Mesendoderm (in vitro differentiated cells): Measurements from ENCODE around the gene MAP3K9.

Experiments used
- DNase-seq: peaks from one replicate; pipeline ENCODE4 v3.0.0; 2013
- H2AK5ac ChIP-seq: 2 replicates; pipeline ENCODE4 v1.6.1; 2013; ENCODE audit warnings: low read length, inconsistent platforms
- H2BK120ac ChIP-seq: 2 replicates; pipeline ENCODE4 v1.6.1; 2013; ENCODE audit warnings: low read depth, mild to moderate bottlenecking, low read length, moderate library complexity, mixed read lengths
- H2BK15ac ChIP-seq: replicated peaks from 2 replicates; pipeline ENCODE4 v1.6.1; 2013; ENCODE audit warnings: low read depth, mild to moderate bottlenecking, moderate library complexity
- H2BK5ac ChIP-seq: 2 replicates; pipeline ENCODE4 v1.6.1; 2013; ENCODE audit warnings: low read length, inconsistent platforms
- H3K18ac ChIP-seq: 2 replicates; pipeline ENCODE4 v1.6.1; 2013; ENCODE audit warnings: mild to moderate bottlenecking, low read length, mixed read lengths
- H3K23ac ChIP-seq: one replicate; pipeline ENCODE4 v1.6.1; 2013; ENCODE audit warnings: low read length
- H3K27ac ChIP-seq: 2 replicates; pipeline ENCODE4 v1.5.1; 2013; ENCODE audit warnings: low read depth, mild to moderate bottlenecking, inconsistent platforms, low read length, moderate library complexity
- H3K27me3 ChIP-seq: 2 replicates; pipeline ENCODE4 v1.6.1; 2013; ENCODE audit warnings: low read length, control low read depth, mild to moderate bottlenecking, inconsistent platforms; ENCODE audit not compliant: insufficient read depth, poor library complexity
- H3K36me3 ChIP-seq: 2 replicates; pipeline ENCODE4 v1.6.1; 2013; ENCODE audit warnings: low read length, inconsistent platforms; ENCODE audit not compliant: control insufficient read depth, insufficient read depth
- H3K4ac ChIP-seq: one replicate; pipeline ENCODE4 v1.6.1; 2013; ENCODE audit warnings: low read depth, mild to moderate bottlenecking, low read length, moderate library complexity
- H3K4me1 ChIP-seq: 2 replicates; pipeline ENCODE4 v1.6.1; 2013; ENCODE audit warnings: low read depth, low read length, inconsistent platforms; ENCODE audit not compliant: control insufficient read depth
- H3K4me2 ChIP-seq: 2 replicates; pipeline ENCODE4 v1.6.1; 2013; ENCODE audit warnings: low read length
- H3K4me3 ChIP-seq: 2 replicates; pipeline ENCODE4 v1.5.1; 2013; ENCODE audit warnings: mild to moderate bottlenecking, low read length
- H3K56ac ChIP-seq: one replicate; pipeline ENCODE4 v1.6.1; 2013; ENCODE audit warnings: low read length
- H3K79me1 ChIP-seq: 2 replicates; pipeline ENCODE4 v1.6.1; 2013; ENCODE audit warnings: low read length, inconsistent platforms
- H3K79me2 ChIP-seq: 2 replicates; pipeline ENCODE4 v1.6.1; 2013; ENCODE audit warnings: mild to moderate bottlenecking, low read length; ENCODE audit not compliant: control insufficient read depth, insufficient read depth
- H3K9ac ChIP-seq: 2 replicates; pipeline ENCODE4 v1.6.1; 2013; ENCODE audit warnings: low read length, inconsistent platforms
- H4K5ac ChIP-seq: one replicate; pipeline ENCODE4 v1.6.1; 2013; ENCODE audit warnings: low read length
- H4K8ac ChIP-seq: one replicate; pipeline ENCODE4 v1.6.1; 2013; ENCODE audit warnings: low read depth, mild to moderate bottlenecking, control low read depth, low read length, moderate library complexity
- WGBS: extraction: QIAGEN DNeasy Blood & Tissue Kit; methylation state at CpG from one replicate; pipeline ENCODE4 v1.1.7; 2013; ENCODE audit warnings: low lambda C conversion rate, missing lambda C conversion rate; ENCODE audit not compliant: insufficient coverage; ENCODE audit errors: extremely low coverage; 5-methylcytosine and 5-hydroxymethylcytosine counted together

The MAP3K9 gene

DNA sequence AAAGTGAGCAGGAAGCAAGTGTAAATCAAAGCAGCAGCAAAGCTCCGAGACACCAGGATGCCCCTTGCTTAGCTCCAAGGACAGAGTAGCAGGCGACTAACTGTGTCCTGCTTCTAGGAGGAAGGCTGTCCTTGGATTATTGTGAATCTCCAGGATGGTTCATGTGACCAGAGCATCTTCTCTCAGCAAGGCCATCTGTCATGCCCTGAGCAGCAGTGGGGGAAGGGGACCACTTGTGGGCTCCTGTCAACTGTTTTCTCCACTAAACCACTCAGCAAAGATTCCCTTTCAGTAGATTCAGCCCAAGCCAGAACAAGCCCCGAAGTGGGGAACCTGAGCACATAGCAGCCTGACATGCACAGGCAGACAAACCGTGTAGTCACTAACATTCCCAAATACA lies 19.4 kb downstream of the MAP3K9 start:
- no peak overlapping the region for H3K18ac ChIP-seq
- H3K79me2 ChIP-seq = peaks cover 3% of the 10 kb centered on the region
- no peak overlapping the region for H4K8ac ChIP-seq
- peaks cover 1% of the 10 kb centered on the region for H3K36me3 ChIP-seq
- H2BK120ac ChIP-seq = no peak overlapping the region
- no peak overlapping the region for H3K4me2 ChIP-seq
- H3K4ac ChIP-seq = no peak overlapping the region
- H3K79me1 ChIP-seq = peaks cover 30% of the 10 kb centered on the region
- no peaks in the 10 kb centered on the region for H3K27me3 ChIP-seq
- no peak overlapping the region for H2BK5ac ChIP-seq
- no CpG with 5 or more reads among the region's 4 CpGs for WGBS
- H3K23ac ChIP-seq = no peak overlapping the region
- H3K27ac ChIP-seq = no peak overlapping the region
- H3K9ac ChIP-seq = no peak overlapping the region
- H2BK15ac ChIP-seq = no peak overlapping the region
- no peak for DNase-seq
- no peak overlapping the region for H3K4me3 ChIP-seq
- H3K56ac ChIP-seq = no peak overlapping the region
- H2AK5ac ChIP-seq = no peak overlapping the region
- no peak overlapping the region for H4K5ac ChIP-seq
- no peaks in the 10 kb centered on the region for H3K4me1 ChIP-seq

DNA sequence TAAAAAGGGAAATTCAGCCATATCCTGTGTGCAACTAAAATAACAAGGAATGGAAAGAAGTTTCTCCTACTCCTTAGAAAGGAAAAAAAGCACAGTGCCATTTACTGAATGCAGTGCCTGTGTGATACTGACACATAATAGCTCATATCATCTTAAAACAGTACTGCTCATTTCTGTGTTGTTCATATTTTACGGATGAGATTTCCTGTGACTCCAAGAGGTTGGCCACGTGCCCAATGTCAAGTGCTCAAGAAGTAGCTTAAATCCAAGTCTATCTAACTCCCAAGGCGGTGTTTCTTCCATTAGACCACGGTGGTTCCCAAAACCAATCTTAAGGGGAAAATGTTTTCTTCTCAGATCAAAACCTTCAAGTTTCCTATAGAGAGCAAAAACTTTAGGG lies 20.0 kb downstream of the MAP3K9 start:
- Histone ChIP-seq H4K8ac (no peak overlapping the region), H3K27me3 (no peaks in the 10 kb centered on the region), H2BK5ac (no peak overlapping the region), H3K27ac (no peak overlapping the region), H3K79me2 (peaks cover 3% of the 10 kb centered on the region), H3K79me1 (peaks cover 32% of the 10 kb centered on the region), H2BK15ac (no peak overlapping the region), H3K4me2 (no peak overlapping the region), H3K56ac (no peak overlapping the region), H3K36me3 (peaks cover 1% of the 10 kb centered on the region), H3K18ac (no peak overlapping the region), H4K5ac (no peak overlapping the region), H3K4ac (no peak overlapping the region), H2AK5ac (no peak overlapping the region), H3K23ac (no peak overlapping the region), H3K4me3 (no peak overlapping the region), H3K4me1 (no peaks in the 10 kb centered on the region), H2BK120ac (no peak overlapping the region), H3K9ac (no peak overlapping the region)
- DNase-seq = no peak
- no CpG with 5 or more reads among the region's 4 CpGs for WGBS

DNA sequence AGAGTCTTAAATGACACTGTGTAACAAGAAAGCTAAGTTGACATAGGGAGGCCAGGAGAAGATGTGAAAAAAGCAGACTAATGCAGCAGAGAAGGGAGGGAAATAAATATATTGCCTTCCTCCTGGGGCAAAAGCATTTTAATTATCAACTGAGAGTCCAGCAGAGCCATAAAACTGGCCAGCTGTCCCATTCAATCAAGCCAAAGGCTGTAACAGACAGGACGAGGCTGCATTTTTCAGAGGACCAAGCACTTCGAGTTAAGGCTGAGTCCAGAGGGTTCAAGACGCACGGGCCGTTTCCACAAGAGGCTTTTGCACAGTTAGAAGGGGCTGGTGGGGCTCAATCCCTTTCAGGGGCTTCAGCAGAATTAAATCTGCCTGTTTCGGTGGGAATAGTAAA lies 20.4 kb downstream of the MAP3K9 start:
- no peak for DNase-seq
- no peak overlapping the region for H3K4ac ChIP-seq
- H3K9ac ChIP-seq = no peak overlapping the region
- no peak overlapping the region for H3K27ac ChIP-seq
- no peak overlapping the region for H3K4me2 ChIP-seq
- peaks cover 1% of the 10 kb centered on the region for H3K36me3 ChIP-seq
- no peak overlapping the region for H4K5ac ChIP-seq
- H3K23ac ChIP-seq = no peak overlapping the region
- peaks cover 30% of the 10 kb centered on the region for H3K79me1 ChIP-seq
- no peak overlapping the region for H3K4me3 ChIP-seq
- no peak overlapping the region for H2BK120ac ChIP-seq
- H3K18ac ChIP-seq = no peak overlapping the region
- no peak overlapping the region for H4K8ac ChIP-seq
- no peak overlapping the region for H2AK5ac ChIP-seq
- H2BK15ac ChIP-seq = no peak overlapping the region
- WGBS = no CpG with 5 or more reads among the region's 6 CpGs
- no peak overlapping the region for H3K56ac ChIP-seq
- no peak overlapping the region for H2BK5ac ChIP-seq
- no peaks in the 10 kb centered on the region for H3K27me3 ChIP-seq
- no peaks in the 10 kb centered on the region for H3K4me1 ChIP-seq
- H3K79me2 ChIP-seq = peaks cover 3% of the 10 kb centered on the region

DNA sequence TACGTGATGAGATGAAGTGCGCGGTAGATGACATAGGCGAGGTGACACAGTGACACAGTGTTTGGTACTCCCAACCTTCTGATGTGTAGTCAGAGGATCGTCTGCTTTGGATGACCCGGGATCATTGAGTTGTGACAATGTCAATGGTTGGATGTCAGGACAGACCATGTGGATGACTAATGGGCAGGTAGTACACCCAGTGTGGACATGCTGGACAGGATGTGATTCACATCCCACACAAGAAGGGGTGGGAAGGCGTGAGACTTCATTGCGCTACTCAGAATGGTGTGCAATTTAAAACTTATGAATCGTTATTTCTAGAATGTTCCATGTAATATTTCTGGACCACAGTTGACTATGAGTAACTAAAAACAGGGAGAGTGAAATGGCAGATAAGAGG lies 23.8 kb downstream of the MAP3K9 start:
- no peak overlapping the region for H3K18ac ChIP-seq
- no peak overlapping the region for H3K23ac ChIP-seq
- H3K9ac ChIP-seq = no peak overlapping the region
- H4K8ac ChIP-seq = no peak overlapping the region
- H3K36me3 ChIP-seq = peaks cover 3% of the 10 kb centered on the region
- H3K79me1 ChIP-seq = peaks cover 26% of the 10 kb centered on the region
- no peak overlapping the region for H4K5ac ChIP-seq
- no peaks in the 10 kb centered on the region for H3K4me1 ChIP-seq
- H3K27ac ChIP-seq = no peak overlapping the region
- H2BK5ac ChIP-seq = no peak overlapping the region
- no peak overlapping the region for H2AK5ac ChIP-seq
- DNase-seq = no peak
- 100% methylated on average over 4 of the region's 9 CpGs for WGBS
- H3K27me3 ChIP-seq = no peaks in the 10 kb centered on the region
- no peak overlapping the region for H3K4me2 ChIP-seq
- no peak overlapping the region for H3K4ac ChIP-seq
- H3K4me3 ChIP-seq = no peak overlapping the region
- H2BK120ac ChIP-seq = no peak overlapping the region
- no peak overlapping the region for H3K56ac ChIP-seq
- H3K79me2 ChIP-seq = peaks cover 3% of the 10 kb centered on the region
- H2BK15ac ChIP-seq = no peak overlapping the region

DNA sequence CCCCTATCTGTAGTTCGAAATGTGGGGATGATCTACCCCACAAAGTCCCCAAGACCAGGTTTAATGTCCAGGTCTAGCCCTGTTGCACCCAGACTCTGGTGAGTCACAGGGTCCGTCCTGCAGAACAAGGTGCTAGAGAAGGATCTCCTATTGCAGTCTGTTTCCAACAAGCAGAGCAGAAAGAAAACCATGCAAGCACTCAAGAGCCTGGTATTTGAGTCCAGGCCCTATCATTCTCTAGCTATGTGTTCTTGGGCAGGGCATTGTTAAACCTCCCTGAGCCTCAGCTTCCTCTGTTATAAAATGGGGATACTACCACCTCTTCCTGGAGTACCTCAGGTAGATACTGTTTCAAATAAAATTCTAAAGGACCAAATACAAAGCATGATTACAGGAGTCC lies 24.4 kb downstream of the MAP3K9 start:
- Histone ChIP-seq H2BK15ac (no peak overlapping the region), H3K23ac (no peak overlapping the region), H3K4me1 (no peaks in the 10 kb centered on the region), H3K56ac (no peak overlapping the region), H4K8ac (no peak overlapping the region), H3K4me3 (no peak overlapping the region), H4K5ac (no peak overlapping the region), H3K27ac (no peak overlapping the region), H3K36me3 (peaks cover 3% of the 10 kb centered on the region), H3K79me2 (peaks cover 3% of the 10 kb centered on the region), H3K79me1 (peaks cover 27% of the 10 kb centered on the region), H3K4ac (no peak overlapping the region), H2BK5ac (no peak overlapping the region), H3K9ac (no peak overlapping the region), H3K27me3 (no peaks in the 10 kb centered on the region), H3K18ac (no peak overlapping the region), H2BK120ac (no peak overlapping the region), H2AK5ac (no peak overlapping the region), H3K4me2 (no peak overlapping the region)
- no CpG with 5 or more reads among the region's 2 CpGs for whole genome bisulfite sequencing
- DNase-seq = no peak

DNA sequence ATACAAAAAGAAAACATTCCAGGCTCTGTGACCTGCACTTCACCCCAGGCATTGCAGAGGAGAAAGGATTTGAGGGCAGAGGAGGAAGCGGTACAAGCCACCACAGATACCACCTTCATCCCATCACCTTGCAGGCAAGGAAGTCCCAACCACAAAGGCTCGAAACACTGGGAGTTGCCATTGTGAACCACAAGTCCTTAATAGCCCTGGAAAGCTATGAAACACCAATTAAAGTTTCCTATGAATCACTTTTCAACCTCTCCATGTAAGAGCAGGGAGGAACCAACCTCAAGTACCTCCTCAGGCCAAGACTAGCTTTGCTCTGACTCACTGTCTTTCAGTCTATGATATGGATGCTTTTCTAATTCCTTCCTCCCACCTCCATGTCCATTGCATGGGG lies 27.0 kb downstream of the MAP3K9 start:
- Histone ChIP-seq H4K8ac (no peak overlapping the region), H3K4me2 (no peak overlapping the region), H3K4ac (no peak overlapping the region), H2AK5ac (no peak overlapping the region), H3K36me3 (peaks cover 3% of the 10 kb centered on the region), H3K27me3 (no peaks in the 10 kb centered on the region), H2BK15ac (no peak overlapping the region), H3K18ac (no peak overlapping the region), H3K9ac (no peak overlapping the region), H3K79me1 (peaks cover 36% of the 10 kb centered on the region), H2BK120ac (no peak overlapping the region), H2BK5ac (no peak overlapping the region), H3K27ac (no peak overlapping the region), H3K4me3 (no peak overlapping the region), H3K23ac (no peak overlapping the region), H3K4me1 (no peaks in the 10 kb centered on the region), H3K56ac (no peak overlapping the region), H4K5ac (no peak overlapping the region), H3K79me2 (peaks cover 7% of the 10 kb centered on the region)
- DNase-seq = no peak
- WGBS = no CpG with 5 or more reads among the region's 2 CpGs
